Calu3 (cell line): ENCODE results near the gene UTP14C. TPM values are rescaled to one million over a fixed set of nuclear protein-coding genes. Genes with fewer than 3 reads are reported as not detected.

ENCODE experiments used
- BruUV-seq: library from RNA; stranded (reverse); fragments of 400-500 nt; replicated peaks from 2 replicates; lab custom pipeline; 2021; lab: Mats Ljungman, UMichigan
- CTCF ChIA-PET: fragments of 300-600 bp; sonication (Branson Sonifier 250); formaldehyde crosslinking; loops from one replicate; lab custom pipeline; 2022; ENCODE audit warnings: antibody characterized with exemption; lab: Charles Lee
- DNase-seq: peaks from one replicate; pipeline ENCODE4 v3.0.0; 2022
- H3K27ac Mint-ChIP-seq: one replicate; pipeline ENCODE4 v1.8.0; 2022; ENCODE audit warnings: mixed read lengths; ENCODE audit not compliant: unreplicated experiment
- H3K27me3 Mint-ChIP-seq: one replicate; pipeline ENCODE4 v1.8.0; 2022; ENCODE audit warnings: mixed read lengths; ENCODE audit not compliant: unreplicated experiment
- H3K36me3 Mint-ChIP-seq: one replicate; pipeline ENCODE4 v1.8.0; 2022; ENCODE audit warnings: mild to moderate bottlenecking, moderate library complexity, mixed read lengths; ENCODE audit not compliant: insufficient read depth, unreplicated experiment
- H3K4me1 Mint-ChIP-seq: one replicate; pipeline ENCODE4 v1.8.0; 2022; ENCODE audit warnings: mild to moderate bottlenecking, low read depth, mixed read lengths; ENCODE audit not compliant: unreplicated experiment
- H3K4me3 Mint-ChIP-seq: one replicate; pipeline ENCODE4 v1.8.0; 2022; ENCODE audit warnings: mild to moderate bottlenecking, low read depth, moderate library complexity, mixed read lengths; ENCODE audit not compliant: unreplicated experiment
- H3K9me3 Mint-ChIP-seq: one replicate; pipeline ENCODE4 v1.8.0; 2022; ENCODE audit warnings: low read depth, mixed read lengths; ENCODE audit not compliant: unreplicated experiment
- intact Hi-C: fragments of 100-400 bp; cut with micrococcal nuclease; formaldehyde crosslinking; loops from one replicate; pipeline ENCODE4 v1.10.0; 2022; ENCODE audit not compliant: unreplicated experiment
- total RNA-seq: library from RNA; stranded (reverse); gene quantifications from 2 replicates; pipeline ENCODE4 v1.2.3, GENCODE V29; 2022
- TF ChIP-seq, protein P1 (sequence below): fragments of 200-600 bp; IDR thresholded peaks from one replicate; pipeline ENCODE4 v1.8.0; 2022; ENCODE audit warnings: antibody characterized with exemption; ENCODE audit not compliant: unreplicated experiment

UTP14C gene
- total RNA-seq, 1 experiment from 2014 or later = 12.4 TPM

GRCh38 chr13:52004511-52005170 lies 19.9 kb upstream of the UTP14C start:
- TF ChIP-seq, protein P1, sequence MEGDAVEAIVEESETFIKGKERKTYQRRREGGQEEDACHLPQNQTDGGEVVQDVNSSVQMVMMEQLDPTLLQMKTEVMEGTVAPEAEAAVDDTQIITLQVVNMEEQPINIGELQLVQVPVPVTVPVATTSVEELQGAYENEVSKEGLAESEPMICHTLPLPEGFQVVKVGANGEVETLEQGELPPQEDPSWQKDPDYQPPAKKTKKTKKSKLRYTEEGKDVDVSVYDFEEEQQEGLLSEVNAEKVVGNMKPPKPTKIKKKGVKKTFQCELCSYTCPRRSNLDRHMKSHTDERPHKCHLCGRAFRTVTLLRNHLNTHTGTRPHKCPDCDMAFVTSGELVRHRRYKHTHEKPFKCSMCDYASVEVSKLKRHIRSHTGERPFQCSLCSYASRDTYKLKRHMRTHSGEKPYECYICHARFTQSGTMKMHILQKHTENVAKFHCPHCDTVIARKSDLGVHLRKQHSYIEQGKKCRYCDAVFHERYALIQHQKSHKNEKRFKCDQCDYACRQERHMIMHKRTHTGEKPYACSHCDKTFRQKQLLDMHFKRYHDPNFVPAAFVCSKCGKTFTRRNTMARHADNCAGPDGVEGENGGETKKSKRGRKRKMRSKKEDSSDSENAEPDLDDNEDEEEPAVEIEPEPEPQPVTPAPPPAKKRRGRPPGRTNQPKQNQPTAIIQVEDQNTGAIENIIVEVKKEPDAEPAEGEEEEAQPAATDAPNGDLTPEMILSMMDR = no peak
- Mint-ChIP-seq H3K27me3 (peaks cover 60% of the 10 kb centered on the region), H3K36me3 (no peaks in the 10 kb centered on the region), H3K27ac (no peak overlapping the region), H3K4me3 (no peak overlapping the region), H3K9me3 (no peaks in the 10 kb centered on the region), H3K4me1 (peaks cover 28% of the 10 kb centered on the region)
- CTCF ChIA-PET = interaction anchor here (1.4 kb wide), 1 partner anchor 123 kb away, joined by 6 read pairs; no protein-coding TSS in a partner anchor
- DNase-seq = no peak
- BruUV-seq = no TSS peak
- intact Hi-C loops = loop anchor here (10.0 kb wide), 2 partner anchors 110 to 200 kb away; no protein-coding TSS in a partner anchor

DNA sequence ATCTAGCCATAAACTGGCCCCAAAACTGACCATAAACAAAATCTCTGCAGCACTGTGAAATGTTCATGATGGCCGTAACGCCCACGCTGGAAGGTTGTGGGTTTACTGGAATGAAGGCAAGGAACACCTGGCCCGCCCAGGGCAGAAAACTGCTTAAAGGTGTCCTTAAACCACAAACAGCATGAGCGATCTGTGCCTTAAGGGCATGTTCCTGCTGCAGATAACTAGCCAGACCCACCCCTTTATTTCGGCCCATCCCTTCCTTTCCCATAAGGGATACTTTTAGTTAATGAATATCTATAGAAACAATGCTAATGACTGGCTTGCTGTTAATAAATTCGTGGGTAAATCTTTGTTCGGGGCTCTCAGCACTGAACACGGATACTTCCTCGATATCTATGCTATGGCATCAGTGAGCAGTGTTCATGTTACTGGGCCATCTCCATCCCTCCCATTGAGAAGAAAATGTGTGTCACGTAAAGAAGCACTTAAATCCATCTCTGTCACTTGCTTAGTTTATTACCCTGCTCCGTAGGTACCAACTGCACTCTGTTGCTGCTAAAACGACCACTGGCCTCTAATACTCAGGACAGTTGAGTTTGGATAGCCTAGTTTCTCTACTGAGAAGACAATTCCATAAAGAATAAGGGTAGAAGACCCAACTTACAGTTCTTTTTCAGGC lies 18.5 kb upstream of the UTP14C start:
- Mint-ChIP-seq H3K4me1 (peaks cover 33% of the 10 kb centered on the region), H3K27ac (no peak overlapping the region), H3K9me3 (no peaks in the 10 kb centered on the region), H3K27me3 (peaks cover 60% of the 10 kb centered on the region), H3K36me3 (peaks cover 2% of the 10 kb centered on the region), H3K4me3 (no peak overlapping the region)
- intact Hi-C loops = loop anchor here (10.0 kb wide), 2 partner anchors 111 to 199 kb away; no protein-coding TSS in a partner anchor
- no peak for DNase-seq
- CTCF ChIA-PET = no interaction called here
- TF ChIP-seq, protein P1 = no peak
- BruUV-seq = no TSS peak

GRCh38 chr13:52006523-52007245 lies 17.8 kb upstream of the UTP14C start:
- no peaks in the 10 kb centered on the region for H3K9me3 Mint-ChIP-seq
- DNase-seq = no peak
- BruUV-seq = no TSS peak
- H3K27me3 Mint-ChIP-seq = peaks cover 54% of the 10 kb centered on the region
- H3K4me3 Mint-ChIP-seq = no peak overlapping the region
- CTCF ChIA-PET = no interaction called here
- intact Hi-C loops = loop anchor here (10.0 kb wide), 2 partner anchors 112 to 198 kb away; no protein-coding TSS in a partner anchor
- H3K36me3 Mint-ChIP-seq = peaks cover 9% of the 10 kb centered on the region
- H3K4me1 Mint-ChIP-seq = peaks cover 29% of the 10 kb centered on the region
- TF ChIP-seq, protein P1 = no peak
- H3K27ac Mint-ChIP-seq = no peak overlapping the region

DNA sequence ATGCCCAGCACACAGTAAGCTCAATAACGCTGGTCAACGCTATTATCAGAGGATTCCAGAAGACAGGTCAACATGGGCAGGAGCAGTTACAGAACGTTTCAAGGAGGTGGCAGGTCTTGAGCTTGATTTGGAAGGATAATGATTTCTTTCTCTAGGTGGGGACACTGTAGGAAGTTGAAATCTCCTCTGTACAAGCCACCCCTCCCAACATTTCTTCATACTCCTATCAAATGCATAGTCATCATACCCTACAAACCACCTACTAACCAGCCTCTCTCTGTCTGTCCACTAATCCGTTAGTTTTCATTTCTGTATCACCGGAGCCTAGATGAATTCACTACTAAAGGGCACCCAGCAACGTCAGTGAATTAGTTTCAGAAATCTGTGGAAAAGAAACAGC lies 14.5 kb upstream of the UTP14C start:
- H3K4me3 Mint-ChIP-seq = no peak overlapping the region
- TF ChIP-seq, protein P1 = no peak
- H3K9me3 Mint-ChIP-seq = no peaks in the 10 kb centered on the region
- H3K27me3 Mint-ChIP-seq = peaks cover 54% of the 10 kb centered on the region
- CTCF ChIA-PET = no interaction called here
- BruUV-seq = no TSS peak
- DNase-seq = no peak
- peaks cover 27% of the 10 kb centered on the region for H3K4me1 Mint-ChIP-seq
- peaks cover 27% of the 10 kb centered on the region for H3K36me3 Mint-ChIP-seq
- H3K27ac Mint-ChIP-seq = no peak overlapping the region
- intact Hi-C loops = loop anchor here (10.0 kb wide), 2 partner anchors 115 to 195 kb away; no protein-coding TSS in a partner anchor
